A549 (cell line): ENCODE measurements around the gene ANTXR2.

Experiments used
- E2F6 ChIP-seq: IDR thresholded peaks from 2 replicates; pipeline ENCODE4 v1.6.1; 2012; ENCODE audit warnings: low read depth, borderline replicate concordance
- EP300 ChIP-seq, 2 experiments: fragments of >200 bp; sonication (Bioruptor Twin); formaldehyde crosslinking; IDR thresholded peaks; 2 replicates in 1 of 2; 3 replicates in 1 of 2; pipeline ENCODE4 v1.6.1; 2016 to 2017

- TF ChIP-seq EP300 (IDR thresholded peaks at IDR 0.05) (no peak), E2F6 (no peak)
Observed at GRCh38 chr4:80027611-80028010, 45.4 kb downstream of the ANTXR2 start.
